ENCODE data around the gene ARF1. TPM values are rescaled to one million over a fixed set of nuclear protein-coding genes. Genes with fewer than 3 reads are reported as not detected.
A peak's percentile ranks its signal among the peaks of the same experiment; 100 is the strongest.
"Not testable (repeated sequence)": the region's sequence is repeated elsewhere in the genome, so short reads cannot be mapped to it uniquely, and the experiment has no call there.

ARF1 gene
- polyA plus RNA-seq, 4 donors: 375 to 490 (median 410) TPM

DNA sequence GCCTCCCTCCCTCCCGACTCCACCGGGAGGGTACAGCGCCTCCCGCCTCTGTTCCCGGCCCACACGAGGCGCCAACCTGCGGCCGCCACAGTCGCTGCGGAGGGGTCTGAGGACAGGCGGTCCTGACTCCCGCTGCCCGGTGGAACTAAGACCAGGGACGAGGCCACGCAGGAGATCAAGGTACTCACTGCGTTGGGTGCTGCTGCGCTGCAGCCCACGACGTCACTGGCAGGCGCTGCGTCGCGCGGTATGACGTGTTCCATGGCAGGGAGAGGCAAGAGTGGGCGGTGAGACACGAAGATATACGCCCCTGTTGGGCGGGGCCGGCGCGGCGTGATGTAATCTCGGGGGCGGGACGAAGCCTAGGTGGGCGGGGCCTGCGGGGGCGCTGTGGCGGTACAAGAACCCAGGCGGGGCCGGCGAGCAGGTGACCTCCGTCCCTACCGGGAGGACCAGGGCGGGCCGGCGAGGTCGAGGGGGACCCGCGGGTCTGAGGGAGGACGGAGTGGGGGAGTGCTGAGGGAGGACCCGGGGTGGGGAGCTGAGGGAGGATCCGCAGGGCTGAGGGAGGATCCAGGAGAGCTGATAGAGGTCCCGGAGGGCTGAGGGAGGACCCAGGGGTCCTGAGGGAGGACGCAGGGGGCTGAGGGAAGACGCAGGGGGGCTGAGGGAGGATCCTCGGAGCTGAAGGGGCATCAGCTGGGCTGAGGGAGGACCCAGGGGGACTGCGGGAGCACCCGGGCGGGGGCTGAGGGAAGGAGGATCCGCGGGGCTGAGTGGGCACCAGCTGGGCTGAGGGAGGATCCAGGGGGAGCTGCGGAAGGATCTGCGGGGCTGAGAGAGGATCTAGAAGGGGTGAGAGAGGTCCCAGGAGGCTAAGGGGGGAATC, 26.8 kb downstream of the ARF1 start, which contains the start of gene MRPL55:
MRPL55 (minus strand) TSS at position 227 of the 889 bp plus-strand sequence. CDS start 1,039 bp downstream, outside the sequence.
- 0 to 1% (median 0%) methylated on average over 61 to 66 of the region's 66 CpGs for WGBS, 3 donors
- Histone ChIP-seq H3K4me3 (ENCODE audit: low read depth in 1 of 3, low read length in 3 of 3) (peak within 1 kb of the TSS; percentile 77 to 99 (median 84)), H3K27me3 (ENCODE audit: control insufficient read depth in 3 of 3, insufficient read depth in 3 of 3, low read length in 3 of 3) (no peaks in the 10 kb centered on the region), H3K9me3 (ENCODE audit: control insufficient read depth in 2 of 2, insufficient read depth in 1 of 2, low read depth in 1 of 2, low read length in 1 of 2) (no peaks in the 10 kb centered on the region), H3K36me3 (ENCODE audit: control insufficient read depth in 3 of 3, insufficient read depth in 2 of 3, low read depth in 1 of 3, low read length in 3 of 3) (peaks cover 0 to 33% (median 0%) of the 10 kb centered on the region in 3 donors), H3K4me1 (ENCODE audit: control insufficient read depth in 3 of 3, insufficient read depth in 2 of 3, low read depth in 1 of 3, low read length in 2 of 3) (peaks cover 5 to 30% (median 8%) of the 10 kb centered on the region in 3 donors), H3K27ac (ENCODE audit: low read depth in 1 of 3, low read length in 2 of 3) (peak within 1 kb of the TSS; percentile 89 to 99 (median 94))
- DNase-seq: peak; percentile 98 to 100
- FAIRE-seq: no peak

- Histone ChIP-seq H3K27me3 (ENCODE audit: control insufficient read depth in 3 of 3, insufficient read depth in 3 of 3, low read length in 3 of 3) (no peaks in the 10 kb centered on the region), H3K27ac (ENCODE audit: low read depth in 1 of 3, low read length in 2 of 3) (peak overlapping the region; percentile 89 to 99 (median 93)), H3K9me3 (ENCODE audit: control insufficient read depth in 2 of 2, insufficient read depth in 1 of 2, low read depth in 1 of 2, low read length in 1 of 2) (no peaks in the 10 kb centered on the region), H3K36me3 (ENCODE audit: control insufficient read depth in 3 of 3, insufficient read depth in 2 of 3, low read depth in 1 of 3, low read length in 3 of 3) (peaks cover 0 to 31% (median 0%) of the 10 kb centered on the region in 3 donors), H3K4me3 (ENCODE audit: low read depth in 1 of 3, low read length in 3 of 3) (peak overlapping the region; percentile 69 to 99 (median 77)), H3K4me1 (ENCODE audit: control insufficient read depth in 3 of 3, insufficient read depth in 2 of 3, low read depth in 1 of 3, low read length in 2 of 3) (peaks cover 5 to 30% (median 8%) of the 10 kb centered on the region in 3 donors)
- WGBS, 3 donors: 12 to 32% (median 21%) methylated on average over 15 of the region's 15 CpGs
- peak in 1 of 2 donors; percentile 64 for DNase-seq
- FAIRE-seq: no peak
These were observed 27.5 kb downstream of the ARF1 start for GRCh38 chr1:228109962-228110488.

DNA sequence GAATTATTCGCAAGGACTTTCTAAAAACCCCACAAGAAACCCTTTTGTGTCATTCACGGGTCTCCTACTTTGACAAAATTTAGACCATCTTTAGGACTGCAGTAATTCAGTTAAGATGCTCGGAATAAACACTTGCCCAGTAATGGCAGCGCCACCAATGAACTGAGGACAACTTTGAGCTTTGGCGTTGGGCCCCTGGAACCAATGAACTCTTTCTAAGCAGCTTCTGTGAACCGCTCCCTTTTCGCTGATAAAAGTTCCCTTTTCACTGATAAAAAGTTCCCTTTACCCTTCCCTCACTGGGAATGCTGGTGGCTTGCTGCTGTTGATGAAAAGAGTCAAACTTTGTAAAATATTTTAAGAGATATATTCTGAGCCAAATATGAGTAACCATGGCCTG, 28.0 kb downstream of the ARF1 start:
- H3K4me3 ChIP-seq (ENCODE audit: low read depth in 1 of 3, low read length in 3 of 3): peak overlapping the region in 1 of 3 donors; percentile 99
- H3K36me3 ChIP-seq (ENCODE audit: control insufficient read depth in 3 of 3, insufficient read depth in 2 of 3, low read depth in 1 of 3, low read length in 3 of 3): peaks cover 0 to 26% (median 0%) of the 10 kb centered on the region in 3 donors
- 25 to 68% (median 36%) methylated on average over 7 of the region's 7 CpGs for WGBS, 3 donors
- peak overlapping the region in 2 of 3 donors; percentile 93 to 99 for H3K27ac ChIP-seq (ENCODE audit: low read depth in 1 of 3, low read length in 2 of 3)
- peaks cover 5 to 30% (median 8%) of the 10 kb centered on the region in 3 donors for H3K4me1 ChIP-seq (ENCODE audit: control insufficient read depth in 3 of 3, insufficient read depth in 2 of 3, low read depth in 1 of 3, low read length in 2 of 3)
- no peaks in the 10 kb centered on the region for H3K27me3 ChIP-seq (ENCODE audit: control insufficient read depth in 3 of 3, insufficient read depth in 3 of 3, low read length in 3 of 3)
- no peaks in the 10 kb centered on the region for H3K9me3 ChIP-seq (ENCODE audit: control insufficient read depth in 2 of 2, insufficient read depth in 1 of 2, low read depth in 1 of 2, low read length in 1 of 2)
- no peak for FAIRE-seq
- DNase-seq: peak in 1 of 2 donors; percentile 69

- Histone ChIP-seq H3K4me1 (ENCODE audit: control insufficient read depth in 3 of 3, insufficient read depth in 2 of 3, low read depth in 1 of 3, low read length in 2 of 3) (peaks cover 5 to 30% (median 8%) of the 10 kb centered on the region in 3 donors), H3K27ac (ENCODE audit: low read depth in 1 of 3, low read length in 2 of 3) (peak overlapping the region in 1 of 3 donors; percentile 99), H3K36me3 (ENCODE audit: control insufficient read depth in 3 of 3, insufficient read depth in 2 of 3, low read depth in 1 of 3, low read length in 3 of 3) (peaks cover 0 to 18% (median 0%) of the 10 kb centered on the region in 3 donors)
- DNase-seq: peak in 1 of 2 donors; percentile 67
- H3K4me3 ChIP-seq (ENCODE audit: low read depth in 1 of 3, low read length in 3 of 3); H3K27me3 ChIP-seq (ENCODE audit: control insufficient read depth in 3 of 3, insufficient read depth in 3 of 3, low read length in 3 of 3); FAIRE-seq; H3K9me3 ChIP-seq (ENCODE audit: control insufficient read depth in 2 of 2, insufficient read depth in 1 of 2, low read depth in 1 of 2, low read length in 1 of 2): not testable (repeated sequence)
- WGBS, 3 donors: 57 to 72% (median 58%) methylated on average over 6 of the region's 6 CpGs
These were observed 28.8 kb downstream of the ARF1 start for GRCh38 chr1:228111315-228111714.

DNA sequence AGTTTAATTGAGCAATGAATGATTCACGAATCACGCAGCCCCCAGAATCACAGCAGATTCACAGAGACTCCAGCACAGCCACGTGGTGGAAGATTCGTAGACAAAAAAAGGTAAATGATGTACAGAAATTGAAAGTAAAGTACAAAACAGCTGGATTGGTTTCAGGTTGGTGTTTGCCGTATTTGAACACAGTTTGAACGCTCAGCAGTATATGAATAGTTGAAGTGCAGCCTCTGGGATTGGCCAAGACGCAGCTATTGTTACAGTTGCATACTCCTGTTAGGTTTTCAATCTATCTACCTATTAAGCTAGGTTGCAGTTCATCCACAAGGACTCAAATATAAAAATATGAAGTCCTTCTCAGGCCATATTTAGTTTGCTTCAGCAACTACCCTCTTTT, 29.7 kb downstream of the ARF1 start:
- Histone ChIP-seq H3K4me1 (ENCODE audit: control insufficient read depth in 3 of 3, insufficient read depth in 2 of 3, low read depth in 1 of 3, low read length in 2 of 3) (peaks cover 5 to 30% (median 8%) of the 10 kb centered on the region in 3 donors), H3K9me3 (ENCODE audit: control insufficient read depth in 2 of 2, insufficient read depth in 1 of 2, low read depth in 1 of 2, low read length in 1 of 2) (no peaks in the 10 kb centered on the region), H3K27ac (ENCODE audit: low read depth in 1 of 3, low read length in 2 of 3) (no peak overlapping the region), H3K4me3 (ENCODE audit: low read depth in 1 of 3, low read length in 3 of 3) (no peak overlapping the region), H3K27me3 (ENCODE audit: control insufficient read depth in 3 of 3, insufficient read depth in 3 of 3, low read length in 3 of 3) (no peaks in the 10 kb centered on the region), H3K36me3 (ENCODE audit: control insufficient read depth in 3 of 3, insufficient read depth in 2 of 3, low read depth in 1 of 3, low read length in 3 of 3) (peaks cover 0 to 10% (median 0%) of the 10 kb centered on the region in 3 donors)
- DNase-seq (no peak), FAIRE-seq (no peak)
- 70 to 74% (median 71%) methylated on average over 7 of the region's 7 CpGs for WGBS, 3 donors

DNA sequence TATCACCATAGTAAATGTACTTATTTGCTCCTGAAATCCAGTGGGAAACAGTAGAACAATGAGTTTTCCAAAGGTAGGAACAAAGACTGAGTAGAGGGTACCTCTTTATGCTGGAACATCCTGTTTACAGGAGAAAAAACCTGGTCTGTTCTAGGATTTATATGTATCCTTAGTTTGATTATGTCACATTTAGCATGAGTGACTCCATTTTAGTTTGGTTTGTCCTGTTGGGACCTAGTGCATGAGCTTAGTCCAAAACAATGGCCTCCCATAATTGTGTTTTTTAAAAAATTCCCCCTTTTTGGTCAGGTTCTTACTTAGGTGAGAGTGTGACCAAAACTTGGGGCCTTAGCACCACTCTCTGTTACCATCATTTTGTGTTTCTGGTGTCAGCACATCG, 30.1 kb downstream of the ARF1 start:
- FAIRE-seq: no peak
- Histone ChIP-seq H3K4me1 (ENCODE audit: control insufficient read depth in 3 of 3, insufficient read depth in 2 of 3, low read depth in 1 of 3, low read length in 2 of 3) (peaks cover 5 to 30% (median 8%) of the 10 kb centered on the region in 3 donors), H3K27me3 (ENCODE audit: control insufficient read depth in 3 of 3, insufficient read depth in 3 of 3, low read length in 3 of 3) (no peaks in the 10 kb centered on the region), H3K4me3 (ENCODE audit: low read depth in 1 of 3, low read length in 3 of 3) (no peak overlapping the region), H3K36me3 (ENCODE audit: control insufficient read depth in 3 of 3, insufficient read depth in 2 of 3, low read depth in 1 of 3, low read length in 3 of 3) (peaks cover 0 to 5% (median 0%) of the 10 kb centered on the region in 3 donors), H3K27ac (ENCODE audit: low read depth in 1 of 3, low read length in 2 of 3) (no peak overlapping the region), H3K9me3 (ENCODE audit: control insufficient read depth in 2 of 2, insufficient read depth in 1 of 2, low read depth in 1 of 2, low read length in 1 of 2) (no peaks in the 10 kb centered on the region)
- WGBS, 3 donors: 81 to 97% (median 86%) methylated on average over 1 of the region's 1 CpG
- no peak for DNase-seq

- FAIRE-seq (no peak), DNase-seq (no peak)
- H3K36me3 ChIP-seq (ENCODE audit: control insufficient read depth in 3 of 3, insufficient read depth in 2 of 3, low read depth in 1 of 3, low read length in 3 of 3): no peaks in the 10 kb centered on the region
- H3K27me3 ChIP-seq (ENCODE audit: control insufficient read depth in 3 of 3, insufficient read depth in 3 of 3, low read length in 3 of 3): no peaks in the 10 kb centered on the region
- no peak overlapping the region for H3K27ac ChIP-seq (ENCODE audit: low read depth in 1 of 3, low read length in 2 of 3)
- peaks cover 0 to 20% (median 4%) of the 10 kb centered on the region in 3 donors for H3K4me1 ChIP-seq (ENCODE audit: control insufficient read depth in 3 of 3, insufficient read depth in 2 of 3, low read depth in 1 of 3, low read length in 2 of 3)
- WGBS, 3 donors: 71 to 79% (median 77%) methylated on average over 3 of the region's 3 CpGs
- peaks cover 0 to 7% of the 10 kb centered on the region in 2 donors for H3K9me3 ChIP-seq (ENCODE audit: control insufficient read depth in 2 of 2, insufficient read depth in 1 of 2, low read depth in 1 of 2, low read length in 1 of 2)
- H3K4me3 ChIP-seq (ENCODE audit: low read depth in 1 of 3, low read length in 3 of 3): no peak overlapping the region
These were observed 32.3 kb downstream of the ARF1 start for GRCh38 chr1:228114827-228115226.

- FAIRE-seq (no peak), DNase-seq (no peak)
- 96 to 97% (median 97%) methylated on average over 4 of the region's 4 CpGs for WGBS, 3 donors
- Histone ChIP-seq H3K4me1 (ENCODE audit: control insufficient read depth in 3 of 3, insufficient read depth in 2 of 3, low read depth in 1 of 3, low read length in 2 of 3) (no peaks in the 10 kb centered on the region), H3K36me3 (ENCODE audit: control insufficient read depth in 3 of 3, insufficient read depth in 2 of 3, low read depth in 1 of 3, low read length in 3 of 3) (no peaks in the 10 kb centered on the region), H3K9me3 (ENCODE audit: control insufficient read depth in 2 of 2, insufficient read depth in 1 of 2, low read depth in 1 of 2, low read length in 1 of 2) (peaks cover 0 to 7% of the 10 kb centered on the region in 2 donors), H3K27me3 (ENCODE audit: control insufficient read depth in 3 of 3, insufficient read depth in 3 of 3, low read length in 3 of 3) (no peaks in the 10 kb centered on the region), H3K27ac (ENCODE audit: low read depth in 1 of 3, low read length in 2 of 3) (no peak overlapping the region), H3K4me3 (ENCODE audit: low read depth in 1 of 3, low read length in 3 of 3) (no peak overlapping the region)
These were observed 34.8 kb downstream of the ARF1 start for GRCh38 chr1:228117335-228117734.

All from small intestine (tissue), 7 donors.